HG03460 (cell line): Measurements from ENCODE around the gene SUN1.
"Not testable (repeated sequence)": the region's sequence is repeated elsewhere in the genome, so short reads cannot be mapped to it uniquely, and the experiment has no call there.

Experiments
- ATAC-seq: cut with Tn5 transposase; IDR thresholded peaks from one replicate; pipeline ENCODE4 v1.9.1; 2021; ENCODE audit not compliant: unreplicated experiment

Gene SUN1

GRCh38 chr7:918441-919113, 86.3 kb downstream of the SUN1 start:
- no peak for ATAC-seq

- ATAC-seq: no peak
Measured at GRCh38 chr7:919114-919442, 86.8 kb downstream of the SUN1 start.

GRCh38 chr7:919924-920341, 87.7 kb downstream of the SUN1 start:
- ATAC-seq: no peak

GRCh38 chr7:920351-921070, 88.2 kb downstream of the SUN1 start:
- no peak for ATAC-seq

- ATAC-seq: no peak
Measured at GRCh38 chr7:921071-921461, 88.8 kb downstream of the SUN1 start.

- ATAC-seq: no peak
Measured at GRCh38 chr7:921581-922333, 89.5 kb downstream of the SUN1 start.

GRCh38 chr7:922334-923107, 90.2 kb downstream of the SUN1 start:
- ATAC-seq: peak; percentile 2

GRCh38 chr7:923108-924041, 91.1 kb downstream of the SUN1 start:
- peak; percentile 77 for ATAC-seq

- not testable (repeated sequence) for ATAC-seq
Measured at GRCh38 chr7:924042-924441, 91.8 kb downstream of the SUN1 start.
